HG02642 (cell line): ENCODE results near the gene THEM5.

Experiments
- ATAC-seq: cut with Tn5 transposase; IDR thresholded peaks from one replicate; pipeline ENCODE4 v1.9.1; 2021; ENCODE audit warnings: mild to moderate bottlenecking; ENCODE audit not compliant: unreplicated experiment, poor library complexity

Gene THEM5

GRCh38 chr1:151803164-151803563 lies 50.3 kb downstream of the THEM5 start:
- ATAC-seq: no peak

GRCh38 chr1:151802372-151802771 lies 51.1 kb downstream of the THEM5 start:
- ATAC-seq: no peak

DNA sequence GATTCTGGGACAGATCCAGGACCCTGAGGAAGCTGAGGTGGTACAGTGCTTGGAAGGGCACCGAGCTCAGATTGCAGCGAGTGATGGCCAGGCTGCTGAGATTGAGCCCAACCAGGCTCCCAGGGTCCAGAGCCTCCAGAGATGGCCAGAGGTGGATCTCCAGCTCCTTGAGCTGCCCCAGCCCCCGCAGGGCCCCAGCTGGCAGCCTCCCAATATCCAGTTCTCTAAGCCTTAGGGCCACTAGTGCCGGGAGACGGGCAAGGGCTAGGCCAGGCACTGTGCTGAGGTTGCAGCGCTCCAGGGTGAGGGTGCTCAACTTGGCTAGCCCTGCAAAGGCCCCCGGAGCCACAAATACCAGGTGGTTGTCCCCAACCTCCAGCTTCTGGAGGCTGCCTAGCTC lies 51.7 kb downstream of the THEM5 start:
- no peak for ATAC-seq

DNA sequence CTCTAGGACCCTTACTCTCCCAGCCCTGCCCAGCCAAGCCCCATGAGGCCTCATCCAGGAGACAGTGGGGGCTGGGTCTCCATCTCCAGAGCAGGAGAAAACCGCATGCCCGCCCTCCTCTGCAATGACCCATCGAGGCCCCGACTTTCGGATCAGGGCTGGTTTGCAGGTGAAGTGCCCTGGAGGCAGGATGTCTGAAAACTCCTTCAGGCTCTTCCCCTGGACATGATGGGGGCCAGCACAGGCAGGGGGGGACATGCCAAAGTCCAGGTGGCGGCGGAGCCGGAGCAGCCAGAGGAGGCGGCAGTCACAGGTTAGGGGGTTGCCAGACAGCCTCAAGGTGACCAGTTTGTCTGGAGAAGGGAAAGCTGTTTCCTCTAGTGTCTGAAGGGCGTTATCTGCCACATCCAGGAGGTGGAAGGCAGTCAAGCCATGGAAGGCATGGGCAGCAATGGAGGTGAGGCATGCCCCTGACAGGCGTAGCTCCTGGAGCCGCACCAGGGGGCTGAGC lies 52.1 kb downstream of the THEM5 start:
- no peak for ATAC-seq

GRCh38 chr1:151800830-151801229 lies 52.7 kb downstream of the THEM5 start:
- no peak for ATAC-seq

DNA sequence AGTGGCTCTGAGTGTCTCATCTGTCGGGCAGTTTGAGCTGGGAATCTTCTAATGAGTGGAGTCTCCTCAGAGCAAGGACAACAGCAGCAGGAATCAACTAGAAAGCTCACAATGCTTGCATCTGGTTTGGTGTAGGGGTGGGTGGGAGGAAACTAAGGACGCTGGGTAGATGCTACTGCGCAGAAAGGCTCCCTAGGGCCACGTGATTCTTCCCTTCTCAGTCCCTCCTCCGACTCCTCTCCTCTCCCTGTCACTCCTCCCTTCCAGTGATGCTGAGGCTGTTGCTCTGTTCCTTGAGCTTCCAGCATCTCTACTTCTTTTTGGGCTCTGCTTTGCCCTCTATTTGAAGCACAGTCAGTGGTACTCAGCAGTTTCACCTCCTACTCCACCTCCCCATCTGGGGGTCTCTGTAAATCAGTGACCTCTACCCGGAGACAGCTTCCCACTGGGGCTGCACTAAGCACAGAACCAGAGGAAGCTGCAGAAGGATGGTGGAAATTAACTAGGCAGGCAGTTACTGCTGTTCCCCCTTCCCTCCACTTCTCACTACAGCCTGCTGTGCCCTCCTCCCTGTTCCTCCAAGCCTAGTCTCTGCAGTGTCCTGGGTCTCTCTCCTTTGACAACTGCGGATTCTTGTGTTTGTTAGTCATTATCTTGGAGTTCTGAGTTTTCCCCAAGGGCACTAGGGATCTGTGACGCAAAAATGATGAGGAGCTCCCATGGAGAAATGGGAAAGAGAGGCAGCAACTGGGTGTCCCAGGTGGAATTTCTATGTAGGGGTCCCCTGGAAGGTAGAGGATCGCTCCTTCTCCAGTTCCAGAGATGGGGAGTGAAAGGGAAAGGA lies 54.1 kb downstream of the THEM5 start:
- no peak for ATAC-seq

- ATAC-seq: no peak
Observed at GRCh38 chr1:151798571-151798970, 54.9 kb downstream of the THEM5 start.
